Left kidney (tissue), 2 donors: ENCODE data around the gene HDAC4. TPM values are rescaled to one million over a fixed set of nuclear protein-coding genes. Genes with fewer than 3 reads are reported as not detected.

Experiments used
- DNase-seq: peaks from one replicate; pipeline ENCODE4 v3.0.0-alpha.2; 2013
- polyA plus RNA-seq: library from polyadenylated mRNA; unstranded; fragments of 120-200 nt; gene quantifications from one replicate; pipeline ENCODE4 v1.2.1, GENCODE V29; 2013; ENCODE audit not compliant: insufficient read length

Gene HDAC4
- polyA plus RNA-seq, 1 donor, result 13.3 TPM

DNA sequence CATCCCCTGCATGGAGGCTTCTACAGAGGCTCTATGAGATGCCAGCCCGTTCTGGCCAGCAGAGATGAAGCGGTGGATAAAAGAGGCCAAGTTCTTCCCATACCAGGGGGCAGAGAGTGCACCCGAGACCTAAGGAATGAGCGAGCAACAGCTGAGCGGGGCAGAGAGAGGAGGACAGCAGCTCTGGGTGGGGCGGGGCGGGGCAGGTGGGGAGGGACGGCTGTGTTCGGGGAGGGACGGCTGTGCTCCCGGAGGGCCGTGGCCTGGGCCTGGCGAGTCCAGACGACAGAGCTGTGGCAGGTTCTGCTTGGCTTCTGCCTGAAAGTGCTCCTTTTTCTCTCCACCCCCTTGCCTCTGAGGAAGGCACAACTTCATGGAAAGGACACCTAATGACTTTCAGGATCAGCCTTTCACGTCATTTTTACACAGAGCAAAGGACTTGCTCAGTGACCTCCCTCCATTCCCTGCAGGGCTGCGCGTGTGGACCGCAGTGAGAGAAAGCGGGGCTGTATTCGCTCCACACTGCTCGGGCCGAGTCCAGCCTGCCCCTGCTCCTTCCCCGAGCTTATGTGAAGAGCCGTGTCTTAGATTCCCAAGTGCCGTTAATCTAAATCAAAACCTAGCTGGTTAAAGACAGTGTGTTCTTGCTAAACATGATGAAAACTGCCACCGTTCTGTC lies 232.9 kb downstream of the HDAC4 start:
- DNase-seq, result no peak

DNA sequence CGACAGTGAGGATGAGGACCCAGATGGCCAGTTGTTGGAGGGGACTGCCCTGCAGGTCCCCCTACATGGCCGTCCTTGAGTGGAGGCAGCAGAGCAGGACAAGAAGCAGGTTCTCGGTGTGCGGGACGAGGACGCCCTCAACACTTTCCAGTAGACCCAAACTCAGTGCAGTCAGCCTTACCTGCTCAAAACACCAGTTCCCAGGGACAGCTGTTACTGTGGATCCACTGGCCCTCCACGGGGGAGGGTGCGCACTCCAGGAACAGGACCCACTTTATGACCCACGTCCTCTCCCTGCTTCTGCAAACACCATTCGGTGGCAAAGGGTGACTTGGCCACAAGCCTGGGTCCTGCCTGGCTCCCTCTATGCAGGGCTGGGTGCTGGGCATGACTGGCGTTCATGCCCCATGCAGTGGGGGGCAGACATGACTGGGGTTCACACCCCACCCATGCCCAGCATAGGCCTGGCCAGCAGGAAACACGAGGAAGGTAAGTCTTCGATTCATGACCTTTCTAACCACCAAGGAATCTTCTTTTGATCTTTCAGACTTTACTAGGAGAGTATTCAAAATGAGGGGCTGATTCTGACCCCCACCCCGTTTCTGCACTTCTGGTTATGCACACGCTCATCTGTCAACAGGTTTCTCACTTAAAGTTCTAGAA lies 233.7 kb downstream of the HDAC4 start:
- no peak for DNase-seq

DNA sequence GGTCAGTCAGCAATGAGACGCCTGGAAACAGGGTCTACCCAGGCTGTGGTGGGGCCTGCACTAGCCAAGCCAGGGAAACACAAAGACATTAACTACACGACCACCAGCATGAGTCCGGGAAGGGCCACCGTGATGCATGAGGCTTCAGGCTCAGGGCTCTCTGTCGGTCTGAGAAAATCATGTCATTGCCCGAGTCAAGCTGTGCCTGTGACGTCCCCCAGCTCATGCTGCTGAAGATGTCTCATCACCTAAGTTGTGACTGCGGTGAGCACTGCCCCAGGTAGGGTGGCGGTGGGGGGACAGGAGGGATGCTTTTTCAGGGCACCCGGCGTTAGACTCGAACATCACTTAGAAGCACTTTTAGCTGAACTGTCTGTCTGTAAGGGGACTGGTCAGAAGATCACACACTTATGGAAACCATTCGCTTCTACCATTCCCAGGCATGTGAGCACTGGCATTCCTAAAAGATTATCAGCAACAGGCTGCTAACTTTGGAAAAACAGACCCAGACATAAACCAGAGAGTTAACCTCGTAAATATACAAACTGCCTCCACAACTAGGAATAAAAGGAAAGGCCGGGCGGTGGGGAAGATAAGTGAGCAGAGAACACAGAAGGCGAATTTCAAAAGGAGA lies 234.5 kb downstream of the HDAC4 start:
- no peak for DNase-seq

DNA sequence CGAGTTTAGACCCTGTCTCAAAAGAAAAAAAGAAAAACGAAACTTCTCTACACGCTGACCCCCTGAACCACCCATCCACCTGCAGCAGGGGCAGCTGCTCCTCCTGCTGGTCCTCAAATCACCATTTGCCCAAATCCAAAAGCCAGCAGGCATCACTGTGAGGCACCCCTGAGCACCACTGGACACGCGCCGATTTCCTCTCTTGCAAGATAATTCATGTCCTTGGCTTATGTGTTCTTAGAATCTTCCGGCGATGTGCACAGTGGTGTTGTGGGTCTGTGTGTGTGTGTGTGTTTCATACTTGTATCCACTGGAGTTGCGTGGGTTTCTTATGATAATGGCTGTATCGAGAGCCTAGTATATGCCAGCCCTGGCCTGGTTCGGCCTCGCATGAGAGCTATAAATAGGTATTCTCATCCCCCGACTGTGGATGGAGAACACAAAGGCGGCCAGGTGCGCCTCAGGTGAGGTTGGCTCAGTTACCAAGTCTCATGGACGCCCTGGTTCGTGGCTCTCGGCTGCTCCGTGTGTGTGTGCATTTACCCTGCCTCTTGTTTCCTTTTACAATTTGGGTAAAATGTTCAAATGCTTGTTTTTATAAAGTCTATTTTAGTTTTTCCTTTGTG lies 235.5 kb downstream of the HDAC4 start:
- no peak for DNase-seq

DNA sequence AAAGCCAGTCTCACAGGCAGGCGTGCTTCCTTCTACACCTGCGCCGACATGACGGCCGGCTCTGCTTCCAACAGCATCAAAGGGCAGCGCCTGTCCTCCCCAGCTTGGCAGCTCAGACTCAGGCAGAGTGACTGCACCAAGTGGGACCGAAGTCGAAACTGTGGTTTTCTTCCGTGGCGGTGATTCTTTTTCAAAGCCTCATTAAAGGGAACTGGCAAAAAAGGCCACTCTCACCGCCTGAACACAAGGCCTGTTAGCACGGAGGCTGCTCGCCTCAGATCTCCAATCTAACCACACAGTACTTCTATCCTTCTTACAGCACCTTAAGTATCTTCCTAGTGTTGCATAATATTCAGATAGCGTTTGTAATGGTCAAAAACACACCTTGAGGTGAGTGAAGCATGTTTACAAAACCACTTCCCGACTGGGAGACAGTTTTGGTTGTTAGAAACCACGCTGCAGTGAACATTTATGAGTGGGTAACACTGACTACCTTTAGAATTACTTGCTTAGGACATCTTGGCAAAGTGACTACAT lies 236.4 kb downstream of the HDAC4 start:
- no peak for DNase-seq

DNA sequence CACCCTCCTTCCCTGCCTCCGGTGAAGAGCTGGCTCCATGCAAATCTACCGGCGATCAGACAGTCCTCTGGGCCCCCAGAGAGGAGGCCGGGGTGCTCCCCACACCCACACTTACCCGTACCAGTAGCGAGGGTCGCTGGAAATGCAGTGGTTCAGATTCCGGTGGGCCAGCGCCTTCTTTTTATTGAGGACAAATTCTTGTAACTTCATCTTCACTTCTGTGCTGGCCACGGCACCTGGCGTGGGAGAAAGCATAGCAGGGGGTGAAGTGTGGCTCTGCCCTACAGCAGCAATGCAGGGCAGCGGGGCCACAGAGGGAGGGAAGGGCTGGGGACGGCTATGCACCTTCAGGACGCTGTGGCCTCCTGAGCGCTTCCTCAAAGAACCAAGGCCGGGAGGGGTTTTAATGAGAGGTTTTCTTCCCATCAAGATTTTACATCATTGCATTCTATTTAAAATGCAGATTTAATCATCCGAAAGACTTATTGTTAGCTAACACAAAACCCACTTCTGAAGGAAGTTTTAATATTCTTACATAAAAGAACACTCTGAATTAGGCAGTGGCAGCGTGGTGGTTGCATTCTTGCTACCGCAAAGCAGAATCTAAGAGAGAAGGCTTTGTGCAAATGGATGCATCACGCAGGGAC lies 237.0 kb downstream of the HDAC4 start:
- no peak for DNase-seq

DNA sequence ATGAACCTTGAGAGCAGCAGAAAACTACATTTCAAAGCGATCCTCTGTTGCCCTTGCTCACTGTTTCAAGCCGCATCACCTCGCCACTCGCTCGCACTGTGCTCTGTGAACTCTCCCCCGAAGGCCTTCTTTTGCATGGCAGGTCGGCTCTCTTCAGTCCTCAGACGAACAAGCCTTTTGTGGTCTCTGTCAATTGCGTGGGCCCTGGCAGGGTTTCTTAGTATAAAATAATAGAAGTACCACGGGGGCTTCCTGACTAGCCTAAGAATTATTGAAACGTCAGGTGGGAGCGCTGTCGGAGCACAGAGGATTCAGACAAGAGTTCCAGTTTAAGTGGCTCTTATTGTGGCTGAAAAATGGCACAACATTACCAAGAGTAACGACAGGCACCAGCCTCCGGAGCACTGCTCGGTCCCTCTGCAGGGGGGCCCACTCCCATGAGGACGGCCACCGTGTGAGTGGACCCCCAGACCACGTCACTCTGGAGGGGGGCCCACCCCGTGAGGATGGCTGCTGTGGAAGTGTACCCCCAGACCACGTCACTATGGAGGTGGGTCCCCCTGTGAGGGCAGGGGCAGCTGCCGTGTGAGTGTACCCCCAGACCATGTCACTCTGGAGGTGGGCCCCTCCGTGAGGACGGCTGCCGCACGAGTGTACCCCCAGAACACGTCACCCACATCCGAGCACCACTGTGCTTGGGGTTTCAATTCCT lies 237.7 kb downstream of the HDAC4 start:
- DNase-seq, result no peak

DNA sequence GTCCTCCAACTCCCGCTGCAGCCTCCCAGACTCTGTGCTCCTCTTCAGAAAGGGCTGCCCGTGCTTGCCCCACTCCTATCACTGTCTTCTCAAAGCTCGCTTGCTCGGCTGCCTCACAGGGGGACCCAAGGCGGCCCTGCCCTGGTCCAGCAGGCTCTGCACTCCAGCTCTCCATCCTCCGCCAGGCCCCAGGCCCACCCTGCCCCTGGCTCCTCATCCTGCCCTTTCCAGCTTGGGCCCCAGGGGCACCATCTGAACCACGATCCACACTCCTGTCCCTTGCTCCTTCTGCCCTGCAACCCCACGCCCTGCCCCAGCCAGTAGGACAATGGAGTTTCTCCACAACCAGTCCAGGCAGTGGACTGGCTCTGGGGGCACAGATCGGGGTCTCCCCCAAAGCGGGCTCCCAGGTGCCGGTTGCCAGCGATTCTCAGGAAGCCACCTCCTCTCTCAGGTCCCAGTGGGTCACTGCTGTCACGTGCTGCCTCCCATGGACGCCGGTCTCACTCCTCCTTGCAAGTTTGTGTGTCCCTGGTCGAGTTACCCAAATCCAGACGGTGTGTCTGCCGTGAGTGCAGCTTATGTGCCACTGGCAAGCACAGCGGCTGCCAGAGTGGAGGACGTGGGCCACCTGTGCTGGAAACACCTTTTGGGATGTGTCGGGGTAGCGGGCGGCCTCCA lies 238.5 kb downstream of the HDAC4 start:
- no peak for DNase-seq

DNA sequence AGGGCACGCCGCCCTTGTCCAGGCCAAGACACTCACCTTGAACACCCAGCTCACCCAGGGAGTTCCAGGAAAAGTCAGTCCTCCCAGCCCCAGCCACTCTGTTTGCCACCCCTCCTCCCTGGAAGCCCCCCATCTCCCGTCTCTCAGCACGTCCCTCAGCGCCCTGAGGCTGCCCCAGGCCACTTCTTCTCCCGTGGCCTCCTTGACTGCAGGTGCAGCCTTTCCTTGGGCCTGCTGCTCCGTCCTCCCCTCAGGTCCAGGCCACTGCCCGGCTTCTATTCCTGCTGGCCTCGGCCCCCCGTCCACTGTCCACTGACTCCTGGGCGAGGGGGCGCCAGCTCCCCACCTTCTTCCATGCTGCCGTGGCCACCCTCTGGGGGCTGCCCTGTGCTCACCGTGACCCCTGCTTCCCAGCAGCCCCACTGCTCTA lies 239.1 kb downstream of the HDAC4 start:
- no peak for DNase-seq

DNA sequence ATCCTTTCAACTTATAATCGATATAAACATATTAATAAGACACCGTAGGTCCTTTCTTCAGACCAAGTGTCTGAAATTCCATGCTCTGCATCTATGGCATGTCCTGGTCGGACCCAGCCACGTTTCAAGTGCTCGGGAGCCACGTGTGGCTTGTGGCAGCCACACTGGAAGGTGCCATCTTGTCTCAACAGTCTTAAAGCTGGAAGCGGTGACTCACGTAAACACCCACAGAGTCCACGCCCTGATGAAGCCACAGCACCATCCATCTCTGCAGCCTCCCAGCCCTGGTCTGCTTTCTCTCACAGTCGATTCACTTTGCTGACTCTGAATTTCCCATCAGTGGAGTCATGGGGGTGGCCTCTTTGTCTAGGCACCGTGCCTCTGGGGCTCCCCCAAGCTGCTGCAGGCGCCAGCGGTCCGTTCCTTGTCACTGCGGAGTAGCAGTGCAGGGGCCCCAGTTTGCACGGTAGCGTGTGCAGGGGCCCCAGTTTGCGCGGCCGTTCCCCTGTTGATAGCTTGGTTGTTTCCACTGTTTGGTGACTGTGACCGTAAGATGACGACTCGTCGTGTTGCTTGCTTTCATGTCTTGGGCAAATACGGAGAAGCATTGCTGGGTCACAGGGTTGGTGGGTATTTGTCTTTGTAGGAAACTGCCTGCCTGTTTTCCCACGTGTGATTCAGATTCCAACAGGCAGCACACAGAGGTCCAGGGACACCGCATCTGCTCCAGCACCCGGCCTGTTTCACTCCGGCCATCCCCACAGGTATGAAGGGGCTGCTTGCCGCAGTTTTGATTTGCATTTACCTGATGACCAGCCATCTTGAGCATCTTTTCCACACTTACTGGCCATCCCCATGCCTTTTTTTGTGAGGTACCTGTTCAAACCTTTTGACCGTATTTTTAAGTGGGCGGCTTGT lies 240.3 kb downstream of the HDAC4 start:
- DNase-seq, result no peak

DNA sequence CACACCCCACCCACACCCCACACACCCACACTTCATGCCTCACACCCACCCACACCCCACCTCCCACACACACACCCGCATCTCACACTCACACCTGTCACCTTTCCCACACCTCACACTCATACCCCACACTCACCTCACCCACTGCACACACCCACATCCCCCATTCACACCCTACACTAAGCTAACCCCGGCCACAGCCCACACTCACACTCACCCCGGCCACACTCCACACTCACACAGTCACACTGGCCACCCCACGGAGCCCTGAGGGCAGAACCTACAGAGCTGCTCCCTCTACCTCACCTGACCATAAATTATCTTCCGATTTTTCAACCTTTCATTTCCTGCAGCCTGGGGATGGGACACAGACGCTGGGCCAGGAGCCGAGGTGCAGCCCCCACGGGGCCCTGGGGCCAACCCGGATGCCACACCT lies 241.3 kb downstream of the HDAC4 start:
- DNase-seq, result no peak

DNA sequence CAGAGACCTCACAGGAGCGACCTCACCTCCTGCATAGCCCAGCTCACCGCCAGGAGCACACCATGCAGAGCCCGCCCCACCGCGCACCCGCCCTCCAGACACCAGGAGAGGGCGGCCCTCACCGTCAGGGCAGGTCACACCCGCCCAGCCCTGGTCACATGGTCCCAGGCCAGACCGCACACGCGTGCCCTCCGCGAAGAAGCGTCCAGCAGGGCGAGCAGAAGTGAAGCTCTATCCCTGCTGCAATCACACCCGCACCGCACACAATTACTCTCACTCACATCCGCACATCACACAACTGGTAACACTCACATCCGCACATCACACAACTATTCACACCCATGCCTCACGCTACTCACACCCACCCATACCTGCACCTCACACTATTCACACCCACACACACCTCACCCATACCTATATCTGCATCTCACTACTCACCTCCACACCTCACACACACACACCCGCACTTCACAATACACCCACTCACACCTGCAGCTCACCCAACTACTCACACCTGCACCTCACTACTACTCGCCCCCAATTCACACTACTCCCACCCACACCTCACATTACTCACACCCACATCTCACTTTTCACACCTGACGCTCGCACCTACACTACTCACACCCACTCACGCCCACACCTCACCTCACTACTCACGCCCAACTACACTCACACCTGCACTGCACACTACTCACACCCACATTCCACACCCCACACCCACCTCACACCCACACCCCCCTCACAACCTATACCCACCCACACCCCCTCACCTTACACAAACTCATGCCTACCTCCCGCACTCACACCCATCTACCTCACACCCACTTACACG lies 242.0 kb downstream of the HDAC4 start:
- DNase-seq, result no peak

DNA sequence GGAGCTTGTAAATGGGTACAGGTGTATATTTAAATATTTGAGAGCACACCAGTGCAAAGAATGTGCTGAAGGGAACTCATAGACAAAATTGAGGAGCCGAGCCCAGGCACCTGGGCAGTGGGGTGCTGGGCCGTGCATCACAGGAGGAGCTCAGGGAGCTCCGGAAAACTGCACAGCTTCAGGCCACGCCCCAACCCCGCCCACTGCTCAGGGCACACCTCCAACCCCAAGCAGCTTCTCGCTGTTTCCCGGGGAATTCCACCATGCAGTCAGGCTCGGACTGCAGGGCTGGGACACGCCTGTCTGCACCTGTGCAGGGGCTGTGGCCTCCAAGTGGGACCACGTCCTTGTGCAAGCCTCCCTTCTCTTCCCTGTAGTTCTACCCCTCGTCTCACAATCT lies 243.0 kb downstream of the HDAC4 start:
- peak; percentile 25 for DNase-seq

DNA sequence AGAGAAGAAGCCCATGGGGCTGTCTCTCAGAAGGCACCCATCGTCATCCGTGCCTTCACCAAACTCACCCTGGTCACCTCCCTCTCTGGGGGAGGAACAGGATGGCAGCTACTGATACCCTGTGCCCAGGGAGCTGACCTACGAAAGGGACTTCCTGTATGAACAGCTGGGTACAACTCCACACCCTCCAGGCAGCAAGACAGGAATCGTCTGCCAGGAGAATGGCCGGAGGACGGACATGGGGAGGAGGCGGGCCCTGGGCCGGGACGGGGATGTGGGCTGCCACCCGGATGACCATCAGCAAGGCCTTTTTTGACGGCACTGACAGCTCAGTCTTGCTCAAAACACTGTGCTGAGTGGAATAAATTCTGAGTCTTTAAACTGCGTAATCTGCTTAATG lies 243.6 kb downstream of the HDAC4 start:
- DNase-seq, result no peak

DNA sequence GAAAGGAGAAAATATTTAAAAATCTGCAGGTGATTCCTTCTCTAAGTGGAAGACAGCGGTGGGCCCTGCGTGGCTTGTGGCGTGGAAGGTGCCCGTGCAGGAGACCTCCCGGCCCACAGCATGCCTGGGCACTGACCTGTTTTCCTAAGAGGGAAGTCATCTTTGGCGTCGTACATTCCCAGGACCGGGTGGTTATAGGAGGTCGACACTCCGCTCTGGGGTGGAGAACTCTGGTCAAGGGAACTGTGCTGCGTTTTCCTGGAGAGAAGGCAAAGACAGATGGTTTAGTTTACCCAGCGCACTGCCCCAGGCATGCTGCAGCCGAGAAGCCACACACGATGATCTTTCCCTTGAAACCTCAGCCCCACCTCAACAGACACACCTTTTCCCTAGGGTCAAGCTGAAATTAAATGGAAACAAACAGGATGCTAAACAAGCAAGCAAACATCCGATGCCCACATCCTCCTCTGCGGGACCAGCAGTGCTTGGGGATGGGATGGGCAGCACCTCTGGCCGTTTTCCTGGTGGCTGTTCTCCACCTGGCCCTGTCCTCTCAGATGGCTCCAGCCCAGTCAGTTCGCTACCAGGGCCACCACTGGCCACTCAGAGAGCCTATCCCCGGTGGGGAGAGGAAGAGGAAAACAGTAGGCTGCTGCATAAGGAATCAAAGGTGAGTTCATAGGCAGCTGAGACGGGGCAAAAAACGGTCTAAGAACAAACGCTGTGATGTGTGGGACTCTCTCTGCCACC lies 244.1 kb downstream of the HDAC4 start:
- no peak for DNase-seq

DNA sequence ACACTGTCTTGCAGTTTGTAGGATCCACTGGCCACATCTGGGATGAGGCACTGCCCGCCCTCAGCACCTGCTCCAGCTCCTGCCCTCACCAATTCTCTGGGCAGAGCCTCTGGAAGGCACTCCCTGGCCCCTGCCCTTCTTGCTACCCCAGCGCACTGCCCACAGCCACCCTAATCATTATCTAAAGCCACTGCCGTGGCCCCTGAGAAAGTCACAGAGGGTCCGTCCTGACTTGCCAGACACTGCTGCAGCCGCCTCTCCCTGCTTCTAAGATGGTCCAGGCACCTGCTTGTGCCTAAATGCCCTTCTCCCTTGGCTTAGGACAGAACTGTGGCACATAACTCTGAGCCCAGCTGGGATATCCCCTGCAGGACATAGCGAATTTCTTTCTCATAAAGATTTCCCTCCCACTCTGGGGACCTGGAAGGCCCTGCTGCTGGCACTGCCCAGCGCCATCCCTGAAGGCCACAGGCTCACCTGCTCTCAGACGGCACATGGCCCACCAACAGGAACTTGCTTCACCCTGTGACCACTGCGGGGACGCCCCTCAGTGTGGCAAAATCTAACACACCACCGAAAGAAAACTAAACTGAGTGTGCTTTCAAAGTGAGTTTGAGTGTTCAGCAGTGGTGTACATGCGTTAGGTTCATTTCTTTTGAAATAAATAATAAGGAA lies 244.9 kb downstream of the HDAC4 start:
- DNase-seq, result no peak
